Measurements from ENCODE around the gene HAO2.

Gene HAO2

DNA sequence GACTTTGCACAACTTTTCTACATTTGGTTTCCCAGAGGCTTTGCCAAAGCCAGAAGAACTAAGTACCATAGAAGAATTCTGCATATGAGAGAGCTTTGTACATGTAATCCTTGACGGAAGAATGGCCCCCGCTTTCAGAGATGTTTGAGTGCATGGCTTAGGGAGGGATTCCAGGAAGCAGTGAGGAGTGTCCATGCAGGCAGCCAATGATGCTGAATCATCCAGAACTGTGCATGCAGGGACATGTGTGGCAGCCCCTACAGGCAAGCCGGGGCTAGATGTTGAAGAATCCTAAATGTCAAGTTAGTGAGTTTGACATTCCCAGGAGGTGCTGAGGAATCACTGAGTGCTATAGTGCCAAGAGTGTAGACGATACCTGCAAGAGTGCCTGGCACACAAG lies 9.9 kb upstream of the HAO2 start:
- no peaks in the 10 kb centered on the region for H4K20me1 ChIP-seq (ENCODE audit: insufficient read depth, low read length)
- no peak overlapping the region for H3K4me3 ChIP-seq (ENCODE audit: low read depth in 1 of 2, low read length in 2 of 2)
- no peak for DNase-seq

DNA sequence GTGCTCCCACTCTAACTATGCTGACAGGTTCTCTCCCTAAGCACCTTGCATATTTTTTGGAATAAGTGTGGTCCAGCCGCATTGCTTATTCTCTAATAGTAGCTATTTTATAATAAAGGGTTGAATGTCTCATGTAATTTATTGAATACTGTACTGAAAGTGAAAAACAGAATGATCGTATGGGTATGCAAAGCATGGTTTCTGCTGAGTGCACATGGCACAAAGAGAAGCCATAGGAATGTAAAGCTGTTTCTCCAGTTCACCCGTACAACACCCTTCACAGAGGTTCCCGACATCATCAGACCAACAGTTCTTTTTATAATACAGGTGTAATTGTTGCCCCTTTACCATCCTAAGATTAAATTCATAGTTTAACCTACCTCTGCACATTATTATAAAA lies 8.9 kb upstream of the HAO2 start:
- ATAC-seq (ENCODE audit: insufficient read depth, low read depth) (no peak), DNase-seq (no peak)
- no peaks in the 10 kb centered on the region for H4K20me1 ChIP-seq (ENCODE audit: insufficient read depth, low read length)
- H3K36me3 ChIP-seq (ENCODE audit: insufficient read depth, low read length), result no peaks in the 10 kb centered on the region
- H2AFZ ChIP-seq (ENCODE audit: low read depth, low read length), result no peak overlapping the region
- no peaks in the 10 kb centered on the region for H3K4me1 ChIP-seq (ENCODE audit: insufficient read depth, low read length)
- H3K27me3 ChIP-seq (ENCODE audit: insufficient read depth, low read length, poor library complexity), result no peaks in the 10 kb centered on the region
- H3K9me3 ChIP-seq (ENCODE audit: insufficient read depth, low read length, severe bottlenecking), result no peaks in the 10 kb centered on the region
- H3K4me3 ChIP-seq (ENCODE audit: low read depth in 1 of 2, low read length in 2 of 2), result no peak overlapping the region
- no peak overlapping the region for H3K27ac ChIP-seq (ENCODE audit: low read length)
- H3K9ac ChIP-seq (ENCODE audit: low read depth, low read length), result no peak overlapping the region
- no peak overlapping the region for H3K4me2 ChIP-seq (ENCODE audit: insufficient read depth, low read length)
- TF ChIP-seq EZH2 (IDR thresholded peaks at IDR 0.05; ENCODE audit: borderline replicate concordance, low read depth, low read length, severe bottlenecking), result no peak
- no peaks in the 10 kb centered on the region for H3K79me2 ChIP-seq (ENCODE audit: insufficient read depth, low read length)

More for the DNA sequence above, 9.9 kb upstream of the HAO2 start:
- TF ChIP-seq, protein P1, sequence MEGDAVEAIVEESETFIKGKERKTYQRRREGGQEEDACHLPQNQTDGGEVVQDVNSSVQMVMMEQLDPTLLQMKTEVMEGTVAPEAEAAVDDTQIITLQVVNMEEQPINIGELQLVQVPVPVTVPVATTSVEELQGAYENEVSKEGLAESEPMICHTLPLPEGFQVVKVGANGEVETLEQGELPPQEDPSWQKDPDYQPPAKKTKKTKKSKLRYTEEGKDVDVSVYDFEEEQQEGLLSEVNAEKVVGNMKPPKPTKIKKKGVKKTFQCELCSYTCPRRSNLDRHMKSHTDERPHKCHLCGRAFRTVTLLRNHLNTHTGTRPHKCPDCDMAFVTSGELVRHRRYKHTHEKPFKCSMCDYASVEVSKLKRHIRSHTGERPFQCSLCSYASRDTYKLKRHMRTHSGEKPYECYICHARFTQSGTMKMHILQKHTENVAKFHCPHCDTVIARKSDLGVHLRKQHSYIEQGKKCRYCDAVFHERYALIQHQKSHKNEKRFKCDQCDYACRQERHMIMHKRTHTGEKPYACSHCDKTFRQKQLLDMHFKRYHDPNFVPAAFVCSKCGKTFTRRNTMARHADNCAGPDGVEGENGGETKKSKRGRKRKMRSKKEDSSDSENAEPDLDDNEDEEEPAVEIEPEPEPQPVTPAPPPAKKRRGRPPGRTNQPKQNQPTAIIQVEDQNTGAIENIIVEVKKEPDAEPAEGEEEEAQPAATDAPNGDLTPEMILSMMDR (IDR thresholded peaks at IDR 0.05; ENCODE audit: borderline replicate concordance, extremely low read depth, low read length, poor library complexity, severe bottlenecking), result no peak
- TF ChIP-seq EZH2 (IDR thresholded peaks at IDR 0.05; ENCODE audit: borderline replicate concordance, low read depth, low read length, severe bottlenecking), result no peak
- Histone ChIP-seq H3K9ac (ENCODE audit: low read depth, low read length) (no peak overlapping the region), H3K4me2 (ENCODE audit: insufficient read depth, low read length) (no peak overlapping the region), H2AFZ (ENCODE audit: low read depth, low read length) (no peak overlapping the region), H3K4me1 (ENCODE audit: insufficient read depth, low read length) (no peaks in the 10 kb centered on the region), H3K27me3 (ENCODE audit: insufficient read depth, low read length, poor library complexity) (no peaks in the 10 kb centered on the region), H3K36me3 (ENCODE audit: insufficient read depth, low read length) (no peaks in the 10 kb centered on the region), H3K27ac (ENCODE audit: low read length) (no peak overlapping the region), H3K79me2 (ENCODE audit: insufficient read depth, low read length) (no peaks in the 10 kb centered on the region), H3K9me3 (ENCODE audit: insufficient read depth, low read length, severe bottlenecking) (no peaks in the 10 kb centered on the region)
- no peak for ATAC-seq (ENCODE audit: insufficient read depth, low read depth)

DNA sequence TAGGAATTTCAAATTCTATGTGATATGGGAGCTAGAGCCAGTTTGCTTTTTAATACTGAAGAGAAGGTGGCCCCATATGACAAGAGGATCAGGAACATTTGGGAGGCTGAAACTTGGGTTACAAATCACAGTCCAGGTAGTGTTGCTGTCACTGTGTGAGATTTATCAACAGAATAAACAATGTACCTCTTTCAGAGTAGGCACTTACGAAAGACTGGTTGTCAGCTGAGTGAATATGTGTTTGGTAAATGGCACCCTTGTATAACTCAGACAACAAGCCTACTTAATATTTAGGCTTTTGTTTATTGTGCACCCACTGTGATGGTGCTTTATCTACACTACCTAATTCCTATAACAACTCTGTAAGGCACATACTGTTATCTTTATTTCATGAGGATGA lies 7.4 kb upstream of the HAO2 start:
- Histone ChIP-seq H3K79me2 (ENCODE audit: insufficient read depth, low read length) (no peaks in the 10 kb centered on the region), H3K27me3 (ENCODE audit: insufficient read depth, low read length, poor library complexity) (no peaks in the 10 kb centered on the region), H3K27ac (ENCODE audit: low read length) (no peak overlapping the region), H3K9me3 (ENCODE audit: insufficient read depth, low read length, severe bottlenecking) (no peaks in the 10 kb centered on the region), H3K4me3 (ENCODE audit: low read depth in 1 of 2, low read length in 2 of 2) (no peak overlapping the region), H3K4me2 (ENCODE audit: insufficient read depth, low read length) (no peak overlapping the region), H3K4me1 (ENCODE audit: insufficient read depth, low read length) (no peaks in the 10 kb centered on the region), H2AFZ (ENCODE audit: low read depth, low read length) (no peak overlapping the region), H3K9ac (ENCODE audit: low read depth, low read length) (no peak overlapping the region), H3K36me3 (ENCODE audit: insufficient read depth, low read length) (no peaks in the 10 kb centered on the region), H4K20me1 (ENCODE audit: insufficient read depth, low read length) (no peaks in the 10 kb centered on the region)
- DNase-seq (no peak), ATAC-seq (ENCODE audit: insufficient read depth, low read depth) (no peak)
- TF ChIP-seq, protein P1 (IDR thresholded peaks at IDR 0.05; ENCODE audit: borderline replicate concordance, extremely low read depth, low read length, poor library complexity, severe bottlenecking), result no peak
- TF ChIP-seq EZH2 (IDR thresholded peaks at IDR 0.05; ENCODE audit: borderline replicate concordance, low read depth, low read length, severe bottlenecking), result no peak

DNA sequence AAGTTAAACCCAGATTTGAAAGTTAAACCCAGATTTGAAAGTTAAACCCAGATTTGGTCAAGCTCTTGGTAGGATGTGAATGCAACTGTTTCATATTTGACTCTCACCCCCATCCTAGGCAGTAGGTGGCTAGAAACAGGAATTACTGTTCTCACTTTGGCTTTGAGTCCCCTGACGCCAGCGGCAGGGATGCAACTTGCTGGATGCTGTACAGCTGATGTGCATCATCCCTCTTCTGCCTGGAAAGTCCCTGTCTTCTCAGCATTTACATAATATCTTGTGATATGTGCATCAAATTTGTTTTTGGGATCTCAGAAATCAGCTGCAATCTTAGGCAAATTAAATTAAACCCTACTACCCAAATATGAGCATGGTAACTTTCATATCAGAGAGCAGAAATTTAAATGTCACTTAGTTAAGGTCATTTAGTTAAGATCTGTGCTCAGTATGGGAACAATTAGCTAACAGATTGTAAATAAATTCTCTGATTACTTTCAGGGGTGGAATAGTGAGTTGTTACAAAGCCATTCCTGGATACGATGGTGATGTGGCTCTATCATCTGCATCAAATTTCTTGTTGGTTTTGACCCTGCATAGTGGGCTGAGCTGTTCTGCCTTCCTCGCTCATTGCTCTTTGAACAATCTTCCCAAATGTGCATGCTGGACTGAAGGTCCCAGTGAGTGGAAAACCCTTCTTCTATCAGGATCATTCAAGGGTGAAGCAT lies 6.8 kb upstream of the HAO2 start:
- H4K20me1 ChIP-seq (ENCODE audit: insufficient read depth, low read length), result no peaks in the 10 kb centered on the region
- no peak overlapping the region for H3K27ac ChIP-seq (ENCODE audit: low read length)
- H3K79me2 ChIP-seq (ENCODE audit: insufficient read depth, low read length), result no peaks in the 10 kb centered on the region
- H3K4me3 ChIP-seq (ENCODE audit: low read depth in 1 of 2, low read length in 2 of 2), result no peak overlapping the region
- no peak overlapping the region for H2AFZ ChIP-seq (ENCODE audit: low read depth, low read length)
- TF ChIP-seq EZH2 (IDR thresholded peaks at IDR 0.05; ENCODE audit: borderline replicate concordance, low read depth, low read length, severe bottlenecking), result no peak
- TF ChIP-seq, protein P1 (IDR thresholded peaks at IDR 0.05; ENCODE audit: borderline replicate concordance, extremely low read depth, low read length, poor library complexity, severe bottlenecking), result no peak
- no peaks in the 10 kb centered on the region for H3K27me3 ChIP-seq (ENCODE audit: insufficient read depth, low read length, poor library complexity)
- ATAC-seq (ENCODE audit: insufficient read depth, low read depth), result no peak
- no peak for DNase-seq
- H3K4me1 ChIP-seq (ENCODE audit: insufficient read depth, low read length), result no peaks in the 10 kb centered on the region
- no peak overlapping the region for H3K9ac ChIP-seq (ENCODE audit: low read depth, low read length)
- no peaks in the 10 kb centered on the region for H3K9me3 ChIP-seq (ENCODE audit: insufficient read depth, low read length, severe bottlenecking)
- no peak overlapping the region for H3K4me2 ChIP-seq (ENCODE audit: insufficient read depth, low read length)
- no peaks in the 10 kb centered on the region for H3K36me3 ChIP-seq (ENCODE audit: insufficient read depth, low read length)
